Endothelial cell of umbilical vein (primary cell): ENCODE measurements around the gene VRK1. TPM values are rescaled to one million over a fixed set of nuclear protein-coding genes. Genes with fewer than 3 reads are reported as not detected.

ENCODE experiments used
- BruUV-seq: library from RNA; stranded (reverse); fragments of 400-500 nt; replicated peaks from 2 replicates; lab custom pipeline; 2021; lab: Mats Ljungman, UMichigan
- CTCF ChIA-PET: fragments of 300-600, 350-600 bp; sonication (Branson Sonifier 250); formaldehyde crosslinking; loops from one replicate; lab custom pipeline; 2021; ENCODE audit warnings: antibody characterized with exemption, inconsistent platforms; lab: Charles Lee
- POLR2A ChIA-PET: fragments of 300-600, 350-600 bp; sonication (Branson Sonifier 250); formaldehyde crosslinking; loops from one replicate; lab custom pipeline; 2021; ENCODE audit warnings: antibody characterized with exemption, inconsistent platforms; lab: Charles Lee
- DNase-seq: peaks from one replicate; pipeline ENCODE4 v3.0.0-alpha.2; 2011; ENCODE audit warnings: low read depth, low spot score
- FAIRE-seq: peaks from 2 replicates; lab custom pipeline; 2011; peaks lifted over from hg19 to GRCh38; lab: Jason Lieb, UNC
- H2AFZ ChIP-seq: 2 replicates; pipeline ENCODE4 v1.6.0; 2012; ENCODE audit warnings: low read depth, low read length, control low read depth, inconsistent platforms
- H3K27ac ChIP-seq: 2 replicates; pipeline ENCODE4 v1.5.1; 2011; ENCODE audit warnings: low read depth, mild to moderate bottlenecking, control low read depth, low read length, moderate library complexity; ENCODE audit not compliant: insufficient read depth
- H3K27me3 ChIP-seq, 2 experiments: 2 replicates each; pipeline versions ENCODE4 v1.6.0 to v1.6.1; 2011; ENCODE audit warnings: low read length in 2 of 2, mixed read lengths in 1 of 2; ENCODE audit not compliant: control insufficient read depth in 2 of 2, insufficient read depth in 2 of 2
- H3K36me3 ChIP-seq, 2 experiments: 2 replicates in 1 of 2; 3 replicates in 1 of 2; pipeline ENCODE4 v1.5.1; 2011; ENCODE audit warnings: low read length in 2 of 2, mild to moderate bottlenecking in 1 of 2, moderate library complexity in 1 of 2; ENCODE audit not compliant: control insufficient read depth in 2 of 2, insufficient read depth in 2 of 2; ENCODE audit errors: extremely low read depth in 1 of 2
- H3K4me1 ChIP-seq: 3 replicates; pipeline ENCODE4 v1.5.1; 2011; ENCODE audit warnings: mild to moderate bottlenecking, low read length; ENCODE audit not compliant: control insufficient read depth, insufficient read depth; ENCODE audit errors: extremely low read depth
- H3K4me2 ChIP-seq: 2 replicates; pipeline ENCODE4 v1.6.1; 2011; ENCODE audit warnings: low read length, control low read depth, mixed read lengths; ENCODE audit not compliant: insufficient read depth
- H3K4me3 ChIP-seq, 3 experiments: fragments of 200-600 bp in 1 of 3; sonication (generic), shearing (Covaris generic) in 1 of 3; replicated peaks in 1 of 3; 2 replicates each; pipeline ENCODE4 v1.5.1; 2011 to 2016; ENCODE audit warnings: control low read depth in 3 of 3, low read length in 3 of 3, mild to moderate bottlenecking in 2 of 3, inconsistent platforms in 1 of 3, low read depth in 1 of 3, moderate library complexity in 1 of 3; ENCODE audit not compliant: insufficient read depth in 1 of 3
- H3K79me2 ChIP-seq: 2 replicates; pipeline ENCODE4 v1.6.0; 2012; ENCODE audit warnings: low read length, inconsistent platforms; ENCODE audit not compliant: control insufficient read depth, insufficient read depth
- H3K9ac ChIP-seq: replicated peaks from 2 replicates; pipeline ENCODE3; 2011; ENCODE audit warnings: low read length, control low read depth; ENCODE audit not compliant: insufficient read depth; ENCODE audit errors: extremely low read depth
- H3K9me1 ChIP-seq: replicated peaks from 3 replicates; pipeline ENCODE4 v1.6.0; 2011; ENCODE audit warnings: mild to moderate bottlenecking, low read length; ENCODE audit not compliant: control insufficient read depth, insufficient read depth; ENCODE audit errors: extremely low read depth
- H3K9me3 ChIP-seq: replicated peaks from 2 replicates; pipeline ENCODE4 v1.5.1; 2012; ENCODE audit warnings: low read length, inconsistent platforms; ENCODE audit not compliant: control insufficient read depth, insufficient read depth
- H4K20me1 ChIP-seq: replicated peaks from 2 replicates; pipeline ENCODE3; 2011; ENCODE audit warnings: mild to moderate bottlenecking, low read length; ENCODE audit not compliant: control insufficient read depth, insufficient read depth; ENCODE audit errors: extremely low read depth
- EZH2 ChIP-seq: IDR thresholded peaks from 2 replicates; pipeline ENCODE4 v1.6.1; 2012; ENCODE audit warnings: borderline replicate concordance, low read depth, mild to moderate bottlenecking, moderate library complexity, low read length, inconsistent platforms; ENCODE audit not compliant: severe bottlenecking
- GATA2 ChIP-seq: IDR thresholded peaks from 2 replicates; pipeline ENCODE4 v1.7.0; 2011; ENCODE audit warnings: low read depth, mild to moderate bottlenecking, moderate library complexity, mixed read lengths, low read length; ENCODE audit not compliant: insufficient read length, insufficient read depth
- JUN ChIP-seq: IDR thresholded peaks from 2 replicates; pipeline ENCODE4 v1.6.1; 2011; ENCODE audit warnings: borderline replicate concordance, low read depth; ENCODE audit not compliant: insufficient read length, insufficient read depth
- MYC ChIP-seq: IDR thresholded peaks from one replicate; pipeline ENCODE4 v1.6.1; 2011; ENCODE audit warnings: mild to moderate bottlenecking, low read depth, low read length
- POLR2A ChIP-seq: IDR thresholded peaks from 2 replicates; pipeline ENCODE4 v1.6.1; 2012; ENCODE audit warnings: low read depth, mild to moderate bottlenecking, control low read depth, low read length
- dilution Hi-C: fragments of 300-500 bp; cut with MboI; formaldehyde crosslinking; loops from one replicate; pipeline ENCODE4 v1.15.0; 2019; ENCODE audit warnings: low sequenced_read_pairs; ENCODE audit not compliant: extremely low pct_ligation_motif_present
- intact Hi-C: fragments of 100-400 bp; cut with micrococcal nuclease; formaldehyde crosslinking; loops from one replicate; pipeline ENCODE4 v1.10.0; 2022
- polyA plus RNA-seq, 4 experiments: library from polyadenylated mRNA; depleted of rRNA in 3 of 4; stranded (reverse) in 3 of 4; unstranded in 1 of 4; fragments of >200 nt; gene quantifications; 2 replicates each; pipeline versions ENCODE4 v1.2.1 to v1.2.3, GENCODE V29; 2011 to 2012; ENCODE audit warnings: missing spikeins in 1 of 4
- total RNA-seq: library from RNA; stranded (reverse); gene quantifications from 2 replicates; pipeline ENCODE4 v1.2.3, GENCODE V29; 2021

VRK1 gene
- total and polyA plus RNA-seq, 2 donors (not counting 3 experiments of a cell fraction or from before 2014, with no cell fraction given) = 7.1 to 31.7 TPM

- H2AFZ ChIP-seq = no peak overlapping the region
- H3K36me3 ChIP-seq = no peaks in the 10 kb centered on the region
- H3K4me1 ChIP-seq = no peaks in the 10 kb centered on the region
- FAIRE-seq = no peak
- H3K9me3 ChIP-seq = no peaks in the 10 kb centered on the region
- no peak overlapping the region for H3K4me3 ChIP-seq
- no peak overlapping the region for H3K9ac ChIP-seq
- ChIA-PET CTCF (no interaction called here), POLR2A (no interaction called here)
- H3K9me1 ChIP-seq = no peaks in the 10 kb centered on the region
- dilution Hi-C loops (no loop called here), intact Hi-C loops (no loop called here)
- no peak overlapping the region for H3K27ac ChIP-seq
- no peaks in the 10 kb centered on the region for H4K20me1 ChIP-seq
- TF ChIP-seq JUN = no peak
- no peak for TF ChIP-seq EZH2
- TF ChIP-seq POLR2A = no peak
- H3K79me2 ChIP-seq = no peaks in the 10 kb centered on the region
- DNase-seq = no peak
- BruUV-seq = no TSS peak
- H3K4me2 ChIP-seq = no peak overlapping the region
- no peaks in the 10 kb centered on the region for H3K27me3 ChIP-seq
Measured at GRCh38 chr14:96902004-96902403, 104.8 kb downstream of the VRK1 start.

- CTCF ChIA-PET = no interaction called here
- Histone ChIP-seq H3K9me1 (no peaks in the 10 kb centered on the region), H2AFZ (no peak overlapping the region), H3K4me1 (no peaks in the 10 kb centered on the region), H4K20me1 (no peaks in the 10 kb centered on the region), H3K4me3 (no peak overlapping the region), H3K79me2 (no peaks in the 10 kb centered on the region), H3K27me3 (no peaks in the 10 kb centered on the region), H3K27ac (no peak overlapping the region), H3K36me3 (no peaks in the 10 kb centered on the region), H3K9ac (no peak overlapping the region), H3K9me3 (no peaks in the 10 kb centered on the region), H3K4me2 (no peak overlapping the region)
- dilution Hi-C loops = no loop called here
- TF ChIP-seq JUN = no peak
- no peak for TF ChIP-seq GATA2
- no peak for TF ChIP-seq MYC
- no peak for DNase-seq
- POLR2A ChIA-PET = no interaction called here
- FAIRE-seq = no peak
- intact Hi-C loops = no loop called here
- BruUV-seq = no TSS peak
Measured at GRCh38 chr14:96903444-96904023, 106.4 kb downstream of the VRK1 start.
